Measurements from ENCODE around the gene DSTN. TPM values are rescaled to one million over a fixed set of nuclear protein-coding genes. Genes with fewer than 3 reads are reported as not detected.

Gene DSTN
- total RNA-seq, 1 experiment from 2014 or later = 412 TPM

DNA sequence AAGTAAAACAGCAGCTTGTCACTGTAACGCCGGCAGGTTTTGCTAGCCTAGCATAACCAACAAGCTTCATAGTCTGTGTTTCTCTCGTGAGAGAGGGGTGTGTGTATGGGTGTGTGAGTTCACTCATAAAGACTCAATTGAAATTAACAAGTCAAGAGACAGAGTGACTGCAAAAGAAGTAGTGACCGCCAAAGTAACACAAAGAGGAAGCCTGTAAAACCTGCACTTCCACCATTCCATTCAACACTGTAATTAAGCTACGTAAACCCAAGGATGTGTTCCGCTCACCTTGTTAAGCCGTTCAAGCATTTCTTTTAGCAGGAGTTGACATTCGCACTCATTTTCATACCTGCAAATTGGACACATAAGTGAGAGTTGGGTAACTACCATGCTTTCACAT, 45.3 kb upstream of the DSTN start:
- DNase-seq (ENCODE audit: low read depth, low spot score) (no peak), ATAC-seq (no peak)
- BruUV-seq (replicated peaks) = no TSS peak
- Histone ChIP-seq H3K36me3 (ENCODE audit: control insufficient read depth, insufficient read depth, low read length) (no peaks in the 10 kb centered on the region), H3K27me3 (ENCODE audit: control insufficient read depth, insufficient read depth, low read length) (no peaks in the 10 kb centered on the region), H3K27ac (ENCODE audit: low read length) (no peak overlapping the region), H3K9me3 (ENCODE audit: control insufficient read depth, insufficient read depth, low read depth, low read length) (no peaks in the 10 kb centered on the region), H3K4me1 (ENCODE audit: control insufficient read depth, insufficient read depth, low read length) (no peaks in the 10 kb centered on the region), H3K4me3 (ENCODE audit: low read depth in 2 of 2, low read length in 2 of 2) (no peak overlapping the region)
- ChIA-PET CTCF (no interaction called here), POLR2A (no interaction called here)
- intact Hi-C loops (cut with micrococcal nuclease; ENCODE audit: unreplicated experiment) = no loop called here
- in situ Hi-C loops (cut with HindIII; ENCODE audit: low pct_unique_long_range_greater_than_20kb, low sequenced_read_pairs) = no loop called here
- TF ChIP-seq CTCF (IDR thresholded peaks at IDR 0.05) (no peak), TCF7L2 (IDR thresholded peaks at IDR 0.05; ENCODE audit: low read depth, low read length) (no peak), POLR2AphosphoS5 (IDR thresholded peaks at IDR 0.05; ENCODE audit: low read depth, low read length) (no peak), SIN3A (IDR thresholded peaks at IDR 0.05; ENCODE audit: borderline replicate concordance, insufficient read depth, low read depth, low read length) (no peak)
- TF ChIP-seq, protein P1, sequence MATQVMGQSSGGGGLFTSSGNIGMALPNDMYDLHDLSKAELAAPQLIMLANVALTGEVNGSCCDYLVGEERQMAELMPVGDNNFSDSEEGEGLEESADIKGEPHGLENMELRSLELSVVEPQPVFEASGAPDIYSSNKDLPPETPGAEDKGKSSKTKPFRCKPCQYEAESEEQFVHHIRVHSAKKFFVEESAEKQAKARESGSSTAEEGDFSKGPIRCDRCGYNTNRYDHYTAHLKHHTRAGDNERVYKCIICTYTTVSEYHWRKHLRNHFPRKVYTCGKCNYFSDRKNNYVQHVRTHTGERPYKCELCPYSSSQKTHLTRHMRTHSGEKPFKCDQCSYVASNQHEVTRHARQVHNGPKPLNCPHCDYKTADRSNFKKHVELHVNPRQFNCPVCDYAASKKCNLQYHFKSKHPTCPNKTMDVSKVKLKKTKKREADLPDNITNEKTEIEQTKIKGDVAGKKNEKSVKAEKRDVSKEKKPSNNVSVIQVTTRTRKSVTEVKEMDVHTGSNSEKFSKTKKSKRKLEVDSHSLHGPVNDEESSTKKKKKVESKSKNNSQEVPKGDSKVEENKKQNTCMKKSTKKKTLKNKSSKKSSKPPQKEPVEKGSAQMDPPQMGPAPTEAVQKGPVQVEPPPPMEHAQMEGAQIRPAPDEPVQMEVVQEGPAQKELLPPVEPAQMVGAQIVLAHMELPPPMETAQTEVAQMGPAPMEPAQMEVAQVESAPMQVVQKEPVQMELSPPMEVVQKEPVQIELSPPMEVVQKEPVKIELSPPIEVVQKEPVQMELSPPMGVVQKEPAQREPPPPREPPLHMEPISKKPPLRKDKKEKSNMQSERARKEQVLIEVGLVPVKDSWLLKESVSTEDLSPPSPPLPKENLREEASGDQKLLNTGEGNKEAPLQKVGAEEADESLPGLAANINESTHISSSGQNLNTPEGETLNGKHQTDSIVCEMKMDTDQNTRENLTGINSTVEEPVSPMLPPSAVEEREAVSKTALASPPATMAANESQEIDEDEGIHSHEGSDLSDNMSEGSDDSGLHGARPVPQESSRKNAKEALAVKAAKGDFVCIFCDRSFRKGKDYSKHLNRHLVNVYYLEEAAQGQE (IDR thresholded peaks at IDR 0.05; ENCODE audit: insufficient read depth in 1 of 2, low read depth in 2 of 2, low read length in 1 of 2) = no peak

DNA sequence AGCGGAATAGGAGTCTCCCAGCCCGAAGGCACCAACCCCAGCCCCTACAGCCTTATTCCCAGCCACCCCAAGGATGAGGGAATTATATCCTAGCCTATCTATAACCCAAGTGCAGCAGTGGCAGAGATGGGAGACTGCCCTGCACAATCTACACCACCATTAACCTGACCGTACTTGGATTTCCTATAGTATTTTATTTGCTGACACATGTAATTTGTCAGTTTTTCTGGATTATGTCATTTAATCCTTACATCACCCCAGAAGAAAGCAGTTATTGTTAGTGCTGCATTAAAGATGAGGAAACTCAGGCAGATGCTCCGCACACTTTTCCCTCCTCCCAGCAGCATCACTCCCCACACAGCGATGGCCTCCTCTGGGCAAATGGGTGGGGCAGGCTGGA, 44.7 kb upstream of the DSTN start:
- POLR2A ChIA-PET = no interaction called here

More for the DNA sequence above, 44.7 kb upstream of the DSTN start:
- no TSS peak for BruUV-seq (replicated peaks)
- Histone ChIP-seq H3K9me3 (ENCODE audit: control insufficient read depth, insufficient read depth, low read depth, low read length) (no peaks in the 10 kb centered on the region), H3K27me3 (ENCODE audit: control insufficient read depth, insufficient read depth, low read length) (no peaks in the 10 kb centered on the region), H3K4me1 (ENCODE audit: control insufficient read depth, insufficient read depth, low read length) (peaks cover 2% of the 10 kb centered on the region), H3K4me3 (ENCODE audit: low read depth in 2 of 2, low read length in 2 of 2) (no peak overlapping the region), H3K27ac (ENCODE audit: low read length) (no peak overlapping the region), H3K36me3 (ENCODE audit: control insufficient read depth, insufficient read depth, low read length) (no peaks in the 10 kb centered on the region)
- CTCF ChIA-PET = no interaction called here
- intact Hi-C loops (cut with micrococcal nuclease; ENCODE audit: unreplicated experiment) = no loop called here
- DNase-seq (ENCODE audit: low read depth, low spot score) (no peak), ATAC-seq (no peak)
- in situ Hi-C loops (cut with HindIII; ENCODE audit: low pct_unique_long_range_greater_than_20kb, low sequenced_read_pairs) = no loop called here
- TF ChIP-seq POLR2AphosphoS5 (IDR thresholded peaks at IDR 0.05; ENCODE audit: low read depth, low read length) (no peak), TCF7L2 (IDR thresholded peaks at IDR 0.05; ENCODE audit: low read depth, low read length) (no peak), CTCF (IDR thresholded peaks at IDR 0.05) (no peak), SIN3A (IDR thresholded peaks at IDR 0.05; ENCODE audit: borderline replicate concordance, insufficient read depth, low read depth, low read length) (no peak)
- TF ChIP-seq, protein P1 (IDR thresholded peaks at IDR 0.05; ENCODE audit: insufficient read depth in 1 of 2, low read depth in 2 of 2, low read length in 1 of 2) = no peak

Measured in Panc1 (cell line).